Measurements from ENCODE around the gene NUAK1.

The NUAK1 gene

GRCh38 chr12:106044773-106045172 lies 94.0 kb downstream of the NUAK1 start:
- TF ChIP-seq CTCF (IDR thresholded peaks at IDR 0.05; ENCODE audit: insufficient read depth, missing control alignments): no peak
- DNase-seq (ENCODE audit: insufficient read length, low spot score): no peak
- no peak for FAIRE-seq

- FAIRE-seq: no peak
These were observed 96.7 kb downstream of the NUAK1 start for GRCh38 chr12:106042037-106042436.

GRCh38 chr12:106040521-106040920 lies 98.2 kb downstream of the NUAK1 start:
- FAIRE-seq: no peak
- TF ChIP-seq CTCF (IDR thresholded peaks at IDR 0.05; ENCODE audit: insufficient read depth, missing control alignments): no peak
- no peak for DNase-seq (ENCODE audit: insufficient read length, low spot score)

More at GRCh38 chr12:106042037-106042436, 96.7 kb downstream of the NUAK1 start:
- no peak for DNase-seq (ENCODE audit: insufficient read length, low spot score)
- TF ChIP-seq CTCF (IDR thresholded peaks at IDR 0.05; ENCODE audit: insufficient read depth, missing control alignments): no peak

GRCh38 chr12:106039646-106040404 lies 98.9 kb downstream of the NUAK1 start:
- no peak for FAIRE-seq
- DNase-seq (ENCODE audit: insufficient read length, low spot score): no peak
- TF ChIP-seq CTCF (IDR thresholded peaks at IDR 0.05; ENCODE audit: insufficient read depth, missing control alignments): no peak

GRCh38 chr12:106039242-106039641 lies 99.5 kb downstream of the NUAK1 start:
- no peak for FAIRE-seq
- DNase-seq (ENCODE audit: insufficient read length, low spot score): no peak
- no peak for TF ChIP-seq CTCF (IDR thresholded peaks at IDR 0.05; ENCODE audit: insufficient read depth, missing control alignments)

- FAIRE-seq: no peak
These were observed 101.0 kb downstream of the NUAK1 start for GRCh38 chr12:106037524-106038298.

More at GRCh38 chr12:106037524-106038298, 101.0 kb downstream of the NUAK1 start:
- no peak for TF ChIP-seq CTCF (IDR thresholded peaks at IDR 0.05; ENCODE audit: insufficient read depth, missing control alignments)
- no peak for DNase-seq (ENCODE audit: insufficient read length, low spot score)
